GM11168 (cell line): ENCODE data around the gene SHISA8.

ENCODE experiments used
- in situ Hi-C: fragments of 300-500 bp; cut with MboI; formaldehyde crosslinking; loops from one replicate; pipeline ENCODE4 v1.12.0; 2022; ENCODE audit warnings: low sequenced_read_pairs; ENCODE audit not compliant: unreplicated experiment

The SHISA8 gene

GRCh38 chr22:41935015-41935351 lies 20.1 kb upstream of the SHISA8 start:
- in situ Hi-C loops: no loop called here

DNA sequence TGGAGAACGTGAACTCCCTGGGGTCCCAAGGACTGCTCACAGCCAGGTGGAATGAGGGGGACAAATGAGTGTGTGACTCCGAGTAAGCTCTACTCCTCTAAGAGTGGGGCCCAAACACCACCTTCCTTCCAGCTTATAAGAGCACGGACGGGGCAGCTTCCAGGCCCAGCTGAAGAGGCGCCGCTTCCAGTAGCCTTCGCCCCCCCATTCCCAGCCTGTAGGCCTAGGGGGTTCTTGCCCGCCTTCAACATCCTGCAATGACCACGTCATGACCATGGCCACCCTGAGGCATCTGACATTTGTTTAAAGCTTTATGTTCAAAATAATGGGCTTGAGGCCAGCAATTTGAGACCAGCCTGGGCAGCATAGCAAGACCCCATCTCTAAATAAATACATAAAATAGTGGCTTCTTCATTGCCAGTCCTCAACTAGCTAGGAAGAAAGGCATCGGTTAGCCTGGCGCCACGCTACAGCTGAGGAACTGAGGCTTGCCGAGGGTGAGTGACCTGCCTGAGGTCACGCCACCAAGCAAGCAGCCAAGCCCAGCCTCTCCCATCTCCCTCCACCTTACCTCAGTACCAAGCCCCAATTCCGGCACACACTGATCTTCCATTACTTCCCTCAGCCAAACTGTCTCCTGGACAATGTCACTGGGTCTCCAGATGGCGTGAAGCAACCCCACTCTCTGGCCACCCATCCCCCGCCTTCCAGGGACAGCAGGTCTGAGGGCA lies 19.6 kb upstream of the SHISA8 start:
- in situ Hi-C loops: no loop called here

DNA sequence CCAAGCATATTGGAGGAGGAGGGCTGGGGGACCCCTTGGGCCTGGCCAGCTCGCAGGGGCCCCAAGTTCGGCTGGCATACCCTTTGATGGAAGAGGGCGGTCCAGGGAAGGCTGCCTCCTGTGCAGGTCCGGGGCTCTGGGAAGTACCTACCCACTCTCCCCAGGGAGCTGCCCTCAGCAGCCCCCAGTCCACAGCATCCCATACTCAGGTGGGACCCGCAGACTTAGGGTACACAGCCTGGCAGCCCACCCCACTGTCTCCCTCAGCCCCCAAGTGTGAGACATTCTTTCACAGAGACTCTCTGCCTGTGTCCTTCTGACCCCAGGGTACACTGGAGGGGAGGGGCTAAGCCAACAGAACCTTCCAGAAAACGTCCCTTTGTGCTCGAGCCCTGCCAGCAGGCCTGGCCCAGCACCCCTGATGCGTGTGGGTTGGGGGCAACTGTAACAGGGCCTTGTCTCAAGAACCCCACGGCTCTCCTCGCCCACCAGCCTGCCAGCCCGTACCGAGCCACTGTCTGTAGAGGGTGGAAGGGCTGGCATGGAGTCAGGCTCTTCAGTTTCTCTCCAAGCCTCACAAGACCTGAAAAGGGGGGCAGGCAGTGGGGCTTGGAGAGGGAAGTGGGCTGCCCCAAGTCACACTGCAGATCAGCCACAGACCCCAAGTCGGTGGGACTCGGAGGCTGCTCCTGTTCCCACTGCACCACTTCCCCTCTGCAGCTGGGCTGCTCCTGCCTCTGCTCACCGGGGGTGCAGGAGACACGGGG lies 18.7 kb upstream of the SHISA8 start:
- in situ Hi-C loops: no loop called here

DNA sequence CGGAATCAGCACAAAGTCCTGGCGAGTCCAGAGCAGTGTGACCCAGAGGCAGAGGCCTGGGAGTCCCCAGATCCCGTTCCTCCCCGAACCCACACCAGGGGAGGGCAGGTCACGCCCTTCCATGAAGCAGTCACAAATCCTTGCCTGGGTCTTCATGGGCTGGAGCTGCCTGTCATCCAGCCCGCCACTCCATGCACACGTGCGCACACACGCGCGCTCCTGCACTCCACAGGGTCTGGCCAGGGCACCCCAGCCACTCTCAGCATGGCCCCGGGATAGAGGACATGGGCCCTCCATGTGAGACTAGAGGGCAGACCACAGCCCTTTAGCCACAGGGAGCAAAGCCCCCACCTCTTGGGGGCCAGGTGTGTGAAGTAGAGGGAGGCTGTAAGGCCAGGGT lies 17.5 kb upstream of the SHISA8 start:
- in situ Hi-C loops: no loop called here

DNA sequence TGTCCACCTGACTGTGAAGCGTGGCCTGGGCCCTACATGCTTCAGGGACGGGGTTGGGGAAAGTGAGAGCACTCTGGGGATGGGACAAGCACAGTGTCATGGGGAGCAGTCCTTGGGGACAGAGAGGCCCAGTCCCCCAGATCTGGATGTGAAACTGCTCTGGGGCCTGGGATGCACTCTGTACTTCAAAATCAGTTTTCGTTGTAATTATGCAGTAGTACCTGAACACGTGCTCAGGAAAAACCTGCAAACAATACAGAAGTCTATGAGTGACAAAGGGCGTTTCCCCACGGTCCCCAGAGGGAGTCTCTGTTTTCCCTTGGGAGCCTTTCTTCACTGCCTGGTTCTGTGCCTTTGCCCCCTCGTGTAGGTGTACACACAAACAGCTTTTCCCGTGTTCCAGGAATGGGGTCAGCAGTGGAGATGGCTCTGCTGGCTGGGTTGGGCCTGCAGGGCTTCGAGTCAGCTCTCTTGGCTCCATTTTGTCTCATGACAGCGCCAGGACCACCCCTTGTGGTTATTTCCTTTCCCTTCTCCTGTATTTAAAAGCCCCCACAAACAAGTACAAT lies 16.9 kb upstream of the SHISA8 start:
- in situ Hi-C loops: no loop called here

- in situ Hi-C loops: no loop called here
Measured at GRCh38 chr22:41929418-41929810, 14.5 kb upstream of the SHISA8 start.

DNA sequence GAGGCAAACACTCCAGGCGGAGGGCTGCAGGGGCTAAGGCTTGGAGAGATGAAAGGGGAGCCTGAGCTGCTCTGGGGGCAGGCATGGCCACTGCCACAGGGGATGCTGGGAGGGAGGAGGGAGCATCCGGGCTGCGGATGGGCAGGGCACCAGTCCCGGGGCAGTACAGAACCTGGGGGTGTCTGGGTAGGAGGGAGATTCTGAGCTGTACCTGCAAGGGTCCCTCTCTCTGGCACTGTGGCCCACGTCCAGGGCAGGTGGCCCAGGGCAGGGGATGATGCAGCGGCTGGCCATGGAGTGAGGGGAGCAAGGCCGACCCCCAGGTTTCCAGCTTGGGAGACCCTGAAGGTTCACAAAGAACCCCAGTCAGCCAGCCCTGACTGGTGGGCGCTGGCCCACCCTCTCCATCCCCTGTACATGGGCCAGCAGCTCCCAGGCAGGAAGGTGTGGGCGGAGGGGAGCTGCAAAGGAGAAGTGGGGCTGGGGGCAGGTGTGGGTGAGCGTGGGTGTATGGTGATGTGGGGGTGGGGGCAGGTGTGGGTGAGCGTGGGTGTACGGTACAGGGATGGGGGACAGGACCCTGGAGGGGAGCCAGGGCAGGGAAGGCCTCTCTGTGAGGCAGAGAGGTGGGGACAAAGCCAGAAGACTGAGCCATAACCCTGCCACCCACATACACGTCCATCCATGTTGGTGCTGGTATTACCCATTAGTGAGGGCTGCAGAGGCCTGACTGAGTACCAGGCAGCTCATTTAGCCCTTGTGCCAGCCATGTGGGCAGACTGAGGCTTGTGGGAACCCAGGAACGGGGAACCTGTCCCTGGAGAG lies 13.9 kb upstream of the SHISA8 start:
- in situ Hi-C loops: no loop called here

- in situ Hi-C loops: no loop called here
Measured at GRCh38 chr22:41927813-41928212, 12.9 kb upstream of the SHISA8 start.

- in situ Hi-C loops: no loop called here
Measured at GRCh38 chr22:41925783-41926460, 11.0 kb upstream of the SHISA8 start.

GRCh38 chr22:41923595-41924276 lies 8.9 kb upstream of the SHISA8 start:
- in situ Hi-C loops: no loop called here

GRCh38 chr22:41922940-41923594 lies 8.2 kb upstream of the SHISA8 start:
- in situ Hi-C loops: no loop called here

DNA sequence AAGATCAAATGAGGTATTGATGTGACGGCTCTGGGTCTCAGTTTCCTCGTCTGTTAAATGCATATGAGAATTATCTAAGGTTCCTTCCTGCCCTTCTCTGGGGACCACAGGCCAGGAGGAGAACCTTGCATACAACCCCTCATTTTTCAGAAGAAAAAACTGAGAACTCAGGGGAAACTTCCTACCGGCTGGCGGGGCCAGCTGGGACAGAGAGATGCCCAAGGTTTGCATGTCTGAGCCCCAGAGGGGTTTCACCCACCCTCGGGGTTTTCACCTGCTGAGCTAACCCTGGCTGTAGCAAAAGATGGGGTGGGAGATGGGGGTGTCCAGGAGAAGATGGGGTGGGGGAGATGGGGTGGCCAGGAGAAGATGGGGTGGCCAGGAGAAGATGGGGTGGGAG lies 7.5 kb upstream of the SHISA8 start:
- in situ Hi-C loops: no loop called here

DNA sequence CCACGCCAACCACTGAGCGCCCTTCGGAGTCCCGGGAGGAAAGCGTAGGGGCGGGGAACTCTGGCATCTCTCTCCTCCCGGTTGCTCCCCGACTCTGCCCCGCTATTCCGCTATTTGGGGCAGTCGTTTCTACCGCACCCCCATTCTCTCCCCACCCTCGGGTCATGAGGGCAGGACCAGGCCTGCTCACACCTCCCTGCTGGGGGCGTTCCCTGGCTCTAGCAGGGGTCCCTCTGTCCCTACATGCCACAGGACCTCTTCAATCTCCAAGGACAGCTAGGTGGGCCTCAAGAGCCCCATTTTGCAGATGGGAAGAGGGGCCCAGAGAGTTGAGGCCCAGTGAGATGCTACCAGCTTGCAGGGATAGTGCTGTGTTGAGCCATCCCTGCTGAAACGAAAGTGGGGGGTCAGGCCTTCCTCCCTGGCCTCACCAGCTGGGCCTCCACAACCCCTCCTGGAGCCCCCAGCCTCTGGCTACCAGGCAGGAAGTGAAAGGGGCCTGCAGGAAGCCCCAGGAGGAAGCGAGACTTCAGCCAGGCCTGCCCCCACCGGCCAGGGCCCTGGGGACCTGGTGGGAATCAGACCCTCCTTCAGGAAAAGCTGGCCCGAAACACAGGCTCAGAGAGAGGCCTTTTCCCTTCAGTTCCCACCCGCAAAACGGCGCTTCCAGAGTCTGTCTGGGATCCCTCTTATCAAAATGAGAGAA lies 5.5 kb upstream of the SHISA8 start:
- in situ Hi-C loops: no loop called here

GRCh38 chr22:41919357-41920224 lies 4.7 kb upstream of the SHISA8 start:
- in situ Hi-C loops: no loop called here

- in situ Hi-C loops: no loop called here
Measured at GRCh38 chr22:41917903-41918791, 3.3 kb upstream of the SHISA8 start.

GRCh38 chr22:41917375-41917902 lies 2.6 kb upstream of the SHISA8 start:
- in situ Hi-C loops: no loop called here
